Activated effector memory CD4-positive, alpha-beta T cell treated with Interleukin-2 at 50 U/mL for 16 hours (primary cell): ENCODE data around the gene PTPN20.

Experiments
- DNase-seq: peaks from one replicate; pipeline ENCODE4 v3.0.0-alpha.2; 2020

Gene PTPN20

DNA sequence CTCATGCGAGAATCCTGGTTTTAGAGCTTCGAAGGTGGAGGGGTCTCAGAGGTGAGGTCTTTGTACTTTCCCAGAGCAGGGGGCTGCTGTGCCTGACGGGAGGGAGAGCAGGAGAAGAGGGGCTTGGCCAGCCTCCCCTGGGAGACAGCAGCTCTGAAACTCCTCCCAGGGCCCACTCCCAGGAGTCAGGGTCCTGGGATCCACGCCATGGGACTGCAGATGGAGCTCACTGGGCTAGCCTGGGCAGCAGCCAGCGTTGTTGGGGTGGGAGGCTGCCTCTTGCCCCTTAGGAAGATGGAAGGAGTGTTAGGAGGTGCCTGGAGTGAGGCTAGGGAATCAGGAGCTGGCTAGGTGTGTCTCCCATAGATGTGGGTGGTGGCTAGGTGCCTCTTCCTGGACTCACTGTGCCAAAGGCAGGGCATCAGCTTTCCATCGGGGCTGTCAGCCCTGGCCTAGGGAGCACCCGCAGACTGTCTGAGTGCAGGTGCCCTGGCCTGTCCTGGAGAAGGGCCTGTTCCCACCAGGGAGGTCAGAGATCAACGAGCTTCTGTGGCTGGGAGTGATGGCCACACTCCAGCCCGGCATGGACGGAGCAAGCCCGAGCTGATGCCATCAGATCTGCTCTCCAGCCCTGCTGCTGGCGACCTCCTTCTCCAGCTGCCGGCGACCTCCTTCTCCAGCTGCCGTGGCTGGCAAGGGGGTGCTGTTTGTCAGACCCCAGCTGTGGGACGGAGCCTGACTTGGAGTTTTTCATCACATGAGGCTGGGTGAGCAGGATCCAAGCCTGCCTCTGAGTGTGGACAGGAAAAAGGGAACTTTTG lies 111.3 kb downstream of the PTPN20 start:
- DNase-seq, result no peak

DNA sequence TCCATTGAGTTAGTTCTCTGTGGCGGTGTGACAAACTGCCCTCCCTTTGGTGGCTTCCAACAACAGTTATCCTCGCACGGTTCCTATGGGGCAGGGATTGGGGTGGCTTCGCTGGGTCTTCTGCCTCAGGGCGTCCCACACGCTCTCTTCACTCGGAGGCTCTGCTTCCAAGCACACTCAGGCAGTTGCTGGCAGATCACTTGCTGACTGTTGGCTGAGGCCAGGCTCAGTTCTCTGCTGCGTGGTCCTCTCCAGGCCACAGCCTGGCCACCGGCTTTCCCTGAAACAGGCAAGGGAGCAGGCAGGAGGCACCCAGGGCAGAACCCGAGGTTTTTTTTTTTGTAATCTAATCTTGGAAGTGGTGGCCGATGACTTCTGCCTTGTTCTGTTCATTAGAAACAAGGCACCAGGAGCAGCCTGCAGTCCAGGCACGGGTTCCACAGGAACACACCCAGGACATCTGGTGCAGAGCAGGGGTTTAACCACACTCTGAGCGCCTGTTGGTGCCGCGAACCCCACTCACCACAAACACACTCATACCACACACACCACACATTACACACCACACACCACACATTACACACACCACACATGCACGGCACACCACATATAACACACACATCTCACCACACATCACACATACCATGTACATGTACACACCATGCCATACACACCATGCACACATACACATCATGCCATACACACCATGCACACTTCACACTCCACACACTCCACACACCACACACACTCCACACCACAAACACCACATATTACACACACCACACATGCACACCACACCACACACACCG lies 112.2 kb downstream of the PTPN20 start:
- DNase-seq, result no peak

DNA sequence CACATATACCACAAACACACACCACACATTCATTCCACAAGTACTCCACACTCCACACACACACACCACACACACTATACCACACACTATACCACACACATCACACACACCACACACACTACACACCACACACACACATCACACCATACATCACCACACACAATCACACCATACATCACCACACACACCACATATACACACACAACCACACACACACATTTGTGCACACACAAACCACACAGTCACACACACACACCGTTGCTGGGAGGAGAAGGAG lies 112.8 kb downstream of the PTPN20 start:
- no peak for DNase-seq

DNA sequence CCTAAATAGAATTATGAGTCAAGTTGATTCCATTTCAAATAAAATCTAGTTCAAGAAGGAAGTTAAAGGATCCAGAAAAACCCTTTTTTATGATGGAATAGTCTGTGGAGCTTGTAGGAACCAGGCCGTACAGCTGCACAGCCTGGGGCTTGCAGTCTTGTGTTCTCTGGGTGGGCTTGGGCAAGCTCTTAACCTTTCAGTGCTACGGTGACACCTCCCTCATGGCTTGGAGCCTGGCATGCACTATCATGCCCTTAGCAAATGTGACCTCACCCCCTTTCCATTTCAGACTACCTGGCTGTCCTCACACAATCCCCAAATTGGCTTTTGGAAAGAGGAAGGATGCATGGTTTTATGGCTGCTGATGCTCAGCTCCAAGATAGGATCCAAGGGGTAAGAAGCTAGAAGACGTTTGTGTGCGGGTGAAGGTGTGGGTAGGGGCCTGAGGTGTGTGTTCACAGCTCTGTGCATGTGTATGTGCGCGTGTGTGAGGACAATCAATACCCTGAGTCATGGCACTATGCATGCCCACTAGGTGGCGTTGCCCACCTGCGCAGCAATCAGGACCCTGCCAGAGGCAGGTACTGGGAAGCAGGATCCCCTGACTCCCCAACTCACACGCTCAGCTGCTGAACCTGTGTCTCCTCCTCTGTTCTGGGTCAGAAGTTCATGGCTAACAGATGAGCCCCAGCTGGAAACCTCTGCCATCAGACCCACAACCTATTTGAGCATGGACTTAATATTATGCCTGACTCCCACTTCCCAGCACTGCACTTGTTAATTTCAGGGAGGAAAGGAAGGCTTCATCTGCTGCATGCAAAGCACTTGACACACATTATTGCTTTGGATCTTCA lies 113.4 kb downstream of the PTPN20 start:
- peak; percentile 54 for DNase-seq

DNA sequence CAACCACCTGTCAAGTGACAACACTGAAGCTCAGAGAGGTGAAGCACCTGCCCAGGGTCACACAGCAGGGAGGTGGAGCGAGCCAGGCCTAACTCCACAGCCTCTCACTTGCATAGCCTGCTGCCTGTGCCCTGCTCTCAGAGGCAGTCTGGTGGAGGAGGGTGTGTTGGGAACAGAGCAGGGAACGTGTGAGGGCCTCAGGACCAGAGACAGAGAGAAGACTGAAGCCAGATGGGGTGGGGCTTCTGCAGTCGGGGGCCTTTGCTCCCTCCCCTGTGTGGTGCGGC lies 114.0 kb downstream of the PTPN20 start:
- no peak for DNase-seq

DNA sequence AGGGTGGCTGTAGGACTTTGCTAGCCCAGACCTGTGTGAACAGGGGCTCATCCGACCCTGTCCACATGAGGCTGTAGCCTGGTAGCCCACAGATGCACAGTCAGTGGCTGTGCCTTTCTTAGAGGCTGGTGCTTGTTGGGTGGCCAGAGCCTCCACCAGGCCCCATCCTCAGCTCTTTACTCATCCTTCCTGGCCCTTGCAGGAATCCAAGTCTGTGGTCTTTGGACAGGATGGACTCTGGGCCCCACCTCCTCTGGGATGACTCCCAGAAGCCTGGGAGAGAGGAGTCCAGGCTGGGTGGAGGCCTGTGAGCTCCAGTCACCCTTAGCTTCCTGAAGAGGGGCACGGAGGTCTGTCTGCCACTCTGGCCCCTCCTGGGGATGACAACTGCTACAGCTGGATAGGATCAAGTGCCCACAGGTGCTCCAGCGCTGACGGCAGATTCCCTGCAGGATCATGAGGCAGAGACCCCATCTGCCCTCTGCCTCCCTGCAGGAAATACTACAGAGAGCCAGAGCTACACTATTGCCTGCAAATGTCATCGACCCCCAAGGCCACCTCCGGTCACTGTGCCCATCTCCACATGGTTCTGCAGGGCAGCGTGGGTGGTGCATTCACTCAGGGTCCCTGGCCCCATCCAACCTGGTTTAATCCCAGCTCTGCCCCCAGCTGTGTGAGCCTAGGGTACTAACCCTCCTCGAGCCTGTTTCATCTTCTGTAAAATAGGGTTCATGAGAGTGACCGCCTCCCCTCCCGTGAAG lies 114.5 kb downstream of the PTPN20 start:
- DNase-seq, result no peak

DNA sequence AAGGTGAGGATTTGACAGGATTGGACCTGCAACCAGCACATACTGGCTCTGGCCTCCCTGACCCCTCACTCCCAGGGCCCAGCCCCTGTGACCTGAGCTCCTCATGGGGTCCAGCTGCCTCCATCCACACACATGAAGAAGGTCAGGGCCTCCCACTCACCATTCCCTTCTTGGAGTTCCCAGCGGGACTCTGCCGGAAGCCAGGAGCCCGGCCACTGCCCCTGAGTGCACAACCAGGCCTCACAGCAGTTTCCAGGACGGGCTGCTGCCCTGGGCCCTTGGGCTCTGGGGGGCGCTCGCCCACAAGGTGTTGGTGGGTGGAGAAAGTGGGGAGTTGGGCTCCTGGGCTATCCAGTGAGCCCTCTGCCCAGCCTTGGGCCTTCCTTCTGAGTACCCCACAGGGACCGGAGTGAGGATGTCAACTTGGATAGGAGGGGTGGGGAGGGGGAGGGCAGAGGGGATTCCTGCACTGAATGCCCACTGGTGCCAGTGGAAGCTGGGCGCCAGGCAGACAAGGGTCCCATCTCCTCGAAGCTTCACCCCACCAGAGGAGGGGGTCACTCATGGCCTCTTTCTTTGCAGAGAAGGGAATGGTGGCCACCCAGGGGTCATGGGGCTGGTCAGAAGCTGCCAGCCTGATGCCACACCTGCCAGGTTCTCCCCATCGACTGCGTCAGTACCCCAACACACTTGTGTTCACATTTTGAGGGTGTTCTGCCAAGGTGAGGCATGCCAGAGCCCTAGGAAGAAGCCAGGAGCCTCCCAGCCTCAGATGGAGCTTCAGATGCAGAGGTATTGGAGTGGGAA lies 115.3 kb downstream of the PTPN20 start:
- no peak for DNase-seq

DNA sequence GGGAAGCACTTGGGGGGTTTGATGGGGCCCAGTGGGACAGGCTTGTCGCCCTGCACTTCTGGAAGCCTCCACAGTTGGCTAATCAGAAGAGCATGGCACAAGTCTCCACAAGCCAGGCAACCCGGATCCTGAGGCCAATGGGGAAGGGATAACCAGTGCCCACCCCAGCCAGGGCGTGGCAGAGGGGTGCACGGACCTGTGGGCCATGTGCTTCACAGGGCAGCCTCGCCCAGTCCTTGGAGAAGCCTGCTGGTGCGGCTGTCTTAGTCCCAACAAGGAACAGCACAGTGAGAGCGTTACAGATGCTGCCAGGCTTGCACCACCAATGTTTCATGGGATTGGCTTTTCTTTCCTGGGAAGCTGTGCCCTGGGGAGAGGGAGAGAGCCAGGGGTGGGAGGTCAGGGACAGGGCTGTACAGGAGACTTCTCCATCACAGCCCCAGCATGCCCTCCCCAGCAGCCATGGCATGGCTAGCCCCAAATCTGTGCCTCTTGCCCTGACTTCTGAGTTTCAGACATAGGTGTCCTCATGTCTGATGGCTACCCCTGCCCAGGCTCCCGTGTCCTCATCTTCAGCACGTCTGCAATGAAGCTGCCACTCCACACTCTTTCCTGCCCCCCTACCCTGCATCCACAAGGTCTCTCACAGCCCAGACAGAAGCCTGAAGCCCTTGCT lies 116.0 kb downstream of the PTPN20 start:
- DNase-seq, result no peak

DNA sequence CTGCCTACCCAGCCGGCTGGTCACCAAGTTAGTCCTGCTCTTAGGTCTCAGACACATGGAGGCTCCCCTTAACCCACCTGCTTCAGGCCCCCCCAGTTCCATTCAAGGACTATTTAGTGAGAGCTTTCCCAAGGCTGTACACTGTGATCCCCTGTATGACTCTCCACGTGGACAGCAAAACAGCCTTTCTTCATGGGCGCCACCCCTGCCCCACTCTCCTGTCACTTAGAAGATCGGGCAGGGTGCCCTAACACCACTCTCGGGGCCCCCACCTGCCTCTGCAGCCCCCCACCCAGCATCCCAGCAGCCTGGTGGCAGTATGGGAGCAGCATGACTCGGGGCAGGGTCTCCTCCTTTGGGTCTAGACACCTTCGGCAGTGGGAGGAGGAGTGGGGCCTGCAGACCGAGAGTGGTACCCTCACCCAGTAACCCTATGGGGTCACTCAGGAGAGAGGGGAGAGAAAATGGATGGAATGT lies 116.6 kb downstream of the PTPN20 start:
- no peak for DNase-seq

DNA sequence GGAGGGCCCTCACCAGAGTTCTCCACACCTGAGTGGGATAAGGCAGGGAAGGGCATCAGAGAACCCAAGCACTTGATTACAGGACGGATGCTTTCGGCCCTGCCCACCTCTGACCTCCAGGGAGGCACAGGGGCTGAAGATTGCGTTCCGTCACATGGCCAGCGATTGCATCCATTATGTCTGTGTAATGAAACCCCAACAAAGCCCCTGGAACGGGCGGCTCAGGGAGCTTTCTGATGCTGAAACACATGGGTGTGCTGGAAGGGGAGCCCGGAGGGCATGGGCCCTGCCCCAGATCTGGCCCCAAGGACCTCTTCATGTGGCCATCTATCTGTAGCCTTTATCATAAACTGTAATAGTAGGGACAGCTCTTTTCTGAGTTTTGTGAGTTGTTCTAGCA lies 117.2 kb downstream of the PTPN20 start:
- no peak for DNase-seq

DNA sequence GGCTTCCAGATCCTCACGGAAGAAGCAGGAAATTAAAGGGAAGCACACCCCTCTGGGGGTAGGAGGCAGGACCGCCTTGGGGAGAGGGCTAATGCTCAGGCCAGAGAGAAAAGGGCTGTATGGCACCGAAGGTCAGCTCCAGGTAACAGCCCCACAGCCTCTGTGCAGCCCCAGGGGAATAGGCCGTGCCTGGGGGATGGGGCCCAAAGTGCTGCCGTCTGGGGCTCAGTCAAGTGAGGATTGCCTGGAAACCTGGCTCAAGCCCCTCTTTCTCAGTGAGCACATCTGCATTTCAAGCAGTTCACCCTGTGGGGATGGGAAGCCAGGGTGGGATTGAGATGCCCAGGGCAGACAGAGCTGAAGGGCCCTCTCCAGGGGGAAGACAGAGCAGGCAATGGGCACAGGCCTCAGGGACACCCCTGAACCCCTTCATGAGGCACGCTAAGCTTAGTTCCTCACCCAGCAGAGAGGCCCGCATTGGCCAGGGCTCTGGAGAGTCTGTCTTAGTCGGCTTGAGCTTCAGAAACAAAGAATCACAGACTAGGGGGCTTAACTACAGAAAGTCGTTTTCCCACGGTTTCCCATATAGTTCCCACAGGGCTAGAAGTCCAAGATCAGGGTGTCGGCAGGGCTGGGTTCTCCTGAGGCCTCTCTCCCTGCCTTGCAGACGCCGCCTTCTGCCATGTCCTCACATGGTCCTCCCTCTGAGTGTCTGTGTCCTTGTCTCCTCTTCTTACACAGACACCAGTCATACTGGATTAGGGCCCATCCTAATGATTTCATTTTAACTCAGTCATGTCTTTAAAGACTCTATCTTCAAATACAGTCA lies 118.2 kb downstream of the PTPN20 start:
- no peak for DNase-seq

DNA sequence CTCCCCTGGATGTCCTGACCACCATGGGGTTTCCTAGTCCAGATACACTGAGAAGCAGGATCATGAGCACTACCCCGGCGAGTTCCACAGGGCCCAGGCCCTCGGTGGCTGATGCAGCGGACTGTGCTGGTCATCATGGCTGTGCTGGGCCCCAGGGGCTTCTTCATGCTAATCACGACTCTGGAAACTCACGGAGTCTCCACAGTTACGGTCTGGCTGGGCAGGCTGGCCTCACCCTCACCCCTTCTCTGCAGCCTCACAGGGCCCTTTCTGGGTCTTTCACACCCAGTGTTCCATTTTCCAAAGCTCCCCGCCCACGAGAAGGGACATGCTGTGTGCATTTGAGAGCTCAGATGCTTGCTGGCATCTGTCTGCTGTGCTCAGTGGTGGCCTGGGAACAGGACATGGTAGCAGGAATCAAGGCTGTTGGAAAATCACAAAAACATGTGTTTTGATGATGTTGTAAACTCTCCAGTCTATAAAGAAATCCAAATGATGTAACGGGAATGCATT lies 119.0 kb downstream of the PTPN20 start:
- no peak for DNase-seq

DNA sequence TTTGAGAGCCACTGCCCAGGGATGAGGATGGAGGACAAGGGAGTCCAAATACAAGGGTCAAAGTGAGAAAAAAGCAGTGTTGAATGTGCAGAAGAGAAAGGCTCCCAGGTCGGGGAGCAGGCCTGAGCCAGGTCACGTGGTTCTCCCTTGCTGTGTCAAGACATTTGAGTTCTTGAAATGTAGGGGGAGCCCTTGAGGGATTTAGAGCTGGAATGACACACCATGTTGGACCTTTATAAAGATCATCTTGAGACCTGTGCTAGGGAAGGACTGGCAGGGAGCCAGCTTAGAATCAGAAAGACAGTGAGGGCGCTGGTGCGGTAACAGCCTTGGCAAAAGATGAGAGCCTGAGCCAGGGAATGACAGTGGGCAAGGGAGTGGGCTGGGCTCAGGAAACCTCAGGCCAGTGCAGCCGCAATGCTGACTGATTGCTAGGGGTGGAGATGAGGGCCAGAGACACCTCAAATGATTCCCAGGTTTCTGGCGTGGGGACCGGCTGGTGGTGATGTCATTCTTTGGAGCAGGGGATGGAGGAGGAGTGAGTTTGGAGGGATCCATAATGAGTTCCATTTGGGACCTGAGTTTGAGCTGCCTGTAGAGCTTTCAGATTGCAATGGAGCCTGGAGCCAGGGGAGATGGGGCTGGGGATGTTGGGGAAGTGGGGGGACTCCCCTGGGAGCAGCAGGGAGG lies 120.1 kb downstream of the PTPN20 start:
- no peak for DNase-seq

DNA sequence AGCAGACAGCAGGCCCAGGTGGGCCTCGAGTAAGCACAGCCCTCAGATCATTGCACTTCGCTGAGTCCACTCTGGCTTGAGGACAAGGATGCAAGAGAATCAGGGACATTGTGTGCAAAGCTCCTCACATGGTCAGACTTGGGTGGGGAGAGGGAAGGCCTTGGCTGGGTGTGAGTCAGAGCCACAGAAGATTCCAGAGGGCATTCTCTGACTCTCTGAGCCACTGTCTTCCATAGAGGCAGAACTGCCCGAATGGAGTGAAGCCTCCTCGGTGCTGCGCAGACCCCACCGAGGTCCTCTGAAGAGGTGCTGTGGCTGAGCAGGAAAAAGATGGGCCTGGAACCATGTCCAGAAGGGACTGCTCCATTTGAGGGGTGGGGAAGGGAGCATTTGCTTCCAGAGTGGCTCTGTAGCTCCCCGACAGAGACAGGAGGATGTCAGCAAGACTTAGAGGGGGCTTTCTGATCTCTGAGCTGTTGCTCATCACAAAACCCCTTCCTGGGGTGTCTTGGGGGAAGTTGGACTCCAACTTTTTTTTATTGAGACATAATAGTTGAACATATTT lies 120.8 kb downstream of the PTPN20 start:
- DNase-seq, result no peak

DNA sequence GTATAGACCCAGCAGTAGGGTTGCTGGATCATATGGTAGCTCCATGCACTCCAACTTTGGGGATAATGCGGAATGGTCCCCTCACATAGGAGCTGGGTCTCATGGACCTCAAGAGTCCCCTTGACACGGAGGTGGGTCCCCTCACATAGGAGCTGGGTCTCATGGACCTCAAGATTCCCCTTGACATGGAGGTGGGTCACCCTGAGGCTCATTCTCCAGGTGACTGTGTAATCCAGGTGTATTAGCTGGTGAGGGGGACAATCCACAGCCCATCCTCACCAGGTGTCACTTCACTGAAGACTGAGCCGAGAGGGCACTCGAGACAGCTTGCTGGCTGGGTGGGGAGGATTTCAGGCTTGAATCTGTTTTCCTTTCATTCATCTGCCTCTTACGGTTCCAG lies 121.9 kb downstream of the PTPN20 start:
- no peak for DNase-seq

DNA sequence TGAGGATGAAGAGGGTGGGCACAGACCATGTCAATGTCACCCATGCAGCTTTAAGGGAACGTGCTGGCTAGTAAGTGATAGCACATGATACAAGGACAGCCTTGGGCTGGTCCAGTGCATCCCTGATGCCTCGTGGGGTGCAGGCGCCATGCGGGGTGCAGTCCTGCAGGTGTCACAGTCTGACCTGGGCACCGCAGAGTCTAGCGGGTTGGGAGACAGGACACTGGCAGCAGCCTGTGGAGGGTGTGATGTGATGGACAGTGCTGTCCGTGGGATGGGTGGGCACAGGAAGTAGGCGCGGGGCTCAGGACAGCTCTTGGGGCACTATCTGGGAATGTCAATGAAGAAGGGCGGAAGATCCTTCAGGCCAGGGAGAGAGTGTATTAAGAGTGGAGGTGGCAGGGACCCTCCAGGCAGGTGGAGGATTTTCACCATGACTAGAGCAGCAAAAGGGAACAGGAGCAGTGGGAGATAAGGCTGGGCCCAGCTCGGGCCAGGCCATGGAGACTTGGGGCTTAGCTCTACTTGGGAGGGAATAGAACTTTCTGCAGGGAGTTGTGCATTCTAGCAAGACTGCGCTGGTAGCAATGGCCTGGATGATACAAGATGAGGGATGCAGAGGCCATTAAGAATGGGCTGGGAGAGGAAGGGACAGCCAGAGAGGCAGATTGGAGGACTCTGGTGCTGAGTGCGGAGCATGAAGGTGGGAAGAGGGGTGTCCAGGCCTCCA lies 122.5 kb downstream of the PTPN20 start:
- DNase-seq, result no peak

DNA sequence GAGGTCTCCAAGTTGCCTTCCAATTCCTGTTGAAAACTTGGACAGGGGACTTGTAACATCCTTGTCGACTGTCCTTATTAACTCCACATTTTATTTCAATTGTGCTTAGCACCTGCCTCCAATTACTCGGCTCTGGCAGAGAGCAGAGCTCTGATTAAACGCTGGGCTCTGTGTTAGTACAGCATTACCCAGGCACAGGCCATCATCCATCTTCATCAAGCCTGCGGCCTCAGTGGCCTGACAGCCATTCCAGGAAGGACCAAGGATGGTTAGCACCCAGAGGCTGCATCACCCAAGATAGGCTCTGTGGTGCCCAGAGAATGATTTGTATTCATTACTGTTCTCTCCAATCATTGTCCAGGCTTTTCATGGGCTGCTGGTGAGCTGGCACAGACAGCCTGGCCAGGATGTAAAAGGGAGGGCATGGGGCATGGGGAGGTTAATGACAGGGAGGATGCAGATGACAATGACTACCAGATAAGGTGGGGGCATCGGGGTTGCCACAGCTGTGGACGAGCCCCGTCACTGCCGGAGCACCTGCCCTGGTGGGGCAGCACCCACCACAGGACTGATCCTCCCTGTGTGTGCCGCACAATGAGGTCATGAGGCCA lies 123.3 kb downstream of the PTPN20 start:
- DNase-seq, result no peak

DNA sequence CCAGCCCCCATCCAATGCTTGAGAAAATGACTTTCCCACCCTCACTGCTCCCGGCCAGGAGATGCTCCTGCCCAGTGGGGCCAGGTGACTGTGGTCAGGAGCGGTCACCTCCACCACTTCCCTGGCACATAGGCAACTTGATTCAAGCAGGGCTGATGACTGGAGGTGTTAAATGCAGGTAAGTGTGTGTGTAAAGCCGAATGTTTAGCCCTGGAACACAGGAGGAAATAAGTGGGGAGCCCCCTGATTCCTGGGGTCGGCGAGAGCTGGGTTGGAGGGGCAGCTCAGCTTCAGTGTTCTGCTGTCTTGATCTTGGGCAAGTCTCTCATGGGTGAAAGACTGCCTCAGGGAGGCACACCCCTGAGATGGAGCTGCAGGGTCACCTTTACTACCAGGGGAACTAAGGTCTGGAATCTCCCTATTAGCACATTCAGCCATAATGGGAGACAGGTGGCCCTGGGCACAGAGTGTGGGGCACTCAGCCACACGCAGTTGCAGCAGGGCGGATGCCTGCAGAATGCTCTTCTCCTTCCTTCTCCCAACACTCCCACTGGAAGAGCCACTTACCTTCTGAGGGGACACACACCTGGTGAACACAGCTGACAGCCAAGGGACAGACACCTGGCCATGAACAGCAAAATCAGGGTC lies 124.1 kb downstream of the PTPN20 start:
- DNase-seq, result no peak
